CD14-positive monocyte (primary cell): Measurements from ENCODE around the gene EEF2KMT. TPM values are rescaled to one million over a fixed set of nuclear protein-coding genes. Genes with fewer than 3 reads are reported as not detected.
A peak's percentile ranks its signal among the peaks of the same experiment; 100 is the strongest.

Experiments
- DNase-seq, 3 donors: peaks; one replicate each; pipeline ENCODE4 v3.0.0-alpha.2; 2011 to 2022
- H2AFZ ChIP-seq: 2 replicates; pipeline ENCODE4 v1.6.0; 2012; ENCODE audit warnings: mild to moderate bottlenecking, low read depth, low read length, inconsistent platforms; ENCODE audit not compliant: insufficient read depth, poor library complexity, severe bottlenecking
- H3K27ac ChIP-seq, 2 donors: 1 replicate in 1 of 2; 2 replicates in 1 of 2; pipeline ENCODE4 v1.5.1; 2012 to 2013; ENCODE audit warnings: low read length in 2 of 2, control low read depth in 1 of 2, inconsistent platforms in 1 of 2, low read depth in 1 of 2, mild to moderate bottlenecking in 1 of 2
- H3K27me3 ChIP-seq, 2 donors: one replicate each; pipeline versions ENCODE4 v1.6.0 to v1.6.1; 2011 to 2013; ENCODE audit warnings: low read length in 2 of 2; ENCODE audit not compliant: control insufficient read depth in 2 of 2, insufficient read depth in 2 of 2
- H3K36me3 ChIP-seq, 2 donors: replicated peaks in 1 of 2; 1 replicate in 1 of 2; 2 replicates in 1 of 2; pipeline versions ENCODE4 v1.5.1 to v1.6.1; 2012 to 2013; ENCODE audit warnings: low read length in 2 of 2, control low read depth in 1 of 2, inconsistent platforms in 1 of 2, mild to moderate bottlenecking in 1 of 2; ENCODE audit not compliant: insufficient read depth in 2 of 2, control insufficient read depth in 1 of 2
- H3K4me1 ChIP-seq, 2 donors: 1 replicate in 1 of 2; 2 replicates in 1 of 2; pipeline versions ENCODE4 v1.5.1 to v1.6.1; 2012 to 2013; ENCODE audit warnings: low read length in 2 of 2, control low read depth in 1 of 2, inconsistent platforms in 1 of 2, mild to moderate bottlenecking in 1 of 2, moderate library complexity in 1 of 2; ENCODE audit not compliant: insufficient read depth in 2 of 2, control insufficient read depth in 1 of 2
- H3K4me2 ChIP-seq: replicated peaks from 2 replicates; pipeline ENCODE3; 2012; ENCODE audit warnings: low read length, moderate library complexity, mild to moderate bottlenecking; ENCODE audit not compliant: poor library complexity, severe bottlenecking; ENCODE audit errors: extremely low read depth
- H3K4me3 ChIP-seq, 3 experiments: fragments of 200-600 bp in 1 of 3; sonication (generic) in 1 of 3; replicated peaks in 1 of 3; 1 replicate in 2 of 3; 2 replicates in 1 of 3; pipeline ENCODE4 v1.5.1; 2011 to 2013; ENCODE audit warnings: low read length in 3 of 3, mild to moderate bottlenecking in 3 of 3, control low read depth in 2 of 3, low read depth in 2 of 3, inconsistent platforms in 1 of 3, moderate library complexity in 1 of 3
- H3K79me2 ChIP-seq: 2 replicates; pipeline ENCODE4 v1.6.0; 2012; ENCODE audit warnings: mild to moderate bottlenecking, control low read depth, inconsistent platforms, low read length, moderate library complexity; ENCODE audit not compliant: insufficient read depth
- H3K9ac ChIP-seq: 2 replicates; pipeline ENCODE4 v1.6.0; 2017; ENCODE audit warnings: low read length, mild to moderate bottlenecking; ENCODE audit not compliant: insufficient read depth, poor library complexity, severe bottlenecking
- H3K9me3 ChIP-seq, 2 donors: replicated peaks in 1 of 2; 1 replicate in 1 of 2; 2 replicates in 1 of 2; pipeline versions ENCODE4 v1.5.1 to v1.6.1; 2012 to 2013; ENCODE audit warnings: low read length in 2 of 2, control low read depth in 1 of 2; ENCODE audit not compliant: control insufficient read depth in 1 of 2, insufficient read depth in 1 of 2
- H4K20me1 ChIP-seq: 2 replicates; pipeline ENCODE4 v1.6.0; 2012; ENCODE audit warnings: mild to moderate bottlenecking, low read length, control low read depth, moderate library complexity; ENCODE audit not compliant: insufficient read depth
- H3K27ac Mint-ChIP-seq, 7 donors: one replicate each; pipeline ENCODE4 v1.8.0; 2020; ENCODE audit warnings: mild to moderate bottlenecking in 7 of 7, mixed read lengths in 7 of 7, moderate library complexity in 6 of 7, inconsistent platforms in 2 of 7
- H3K27me3 Mint-ChIP-seq, 3 donors: one replicate each; pipeline ENCODE4 v1.8.0; 2021 to 2022; ENCODE audit warnings: low read depth in 3 of 3, mild to moderate bottlenecking in 3 of 3, mixed read lengths in 3 of 3, moderate library complexity in 3 of 3, inconsistent platforms in 1 of 3
- H3K36me3 Mint-ChIP-seq, 2 donors: one replicate each; pipeline ENCODE4 v1.8.0; 2020; ENCODE audit warnings: mixed read lengths in 2 of 2, inconsistent platforms in 1 of 2, mild to moderate bottlenecking in 1 of 2
- H3K4me1 Mint-ChIP-seq: one replicate; pipeline ENCODE4 v1.8.0; 2020; ENCODE audit warnings: mild to moderate bottlenecking, mixed read lengths
- H3K4me3 Mint-ChIP-seq, 2 donors: one replicate each; pipeline ENCODE4 v1.8.0; 2020; ENCODE audit warnings: mild to moderate bottlenecking in 2 of 2, mixed read lengths in 2 of 2, moderate library complexity in 1 of 2
- H3K9me3 Mint-ChIP-seq, 7 donors: one replicate each; pipeline ENCODE4 v1.8.0; 2020 to 2022; ENCODE audit warnings: mixed read lengths in 7 of 7, mild to moderate bottlenecking in 6 of 7, moderate library complexity in 6 of 7, inconsistent platforms in 2 of 7
- CTCF ChIP-seq: fragments of 200-600 bp; IDR thresholded peaks from one replicate; pipeline ENCODE4 v1.8.0; 2022; ENCODE audit warnings: antibody characterized with exemption, mild to moderate bottlenecking
- WGBS: methylation state at CpG from one replicate; pipeline ENCODE4 v1.1.5; 2013; ENCODE audit warnings: missing lambda C conversion rate; ENCODE audit not compliant: insufficient coverage; 5-methylcytosine and 5-hydroxymethylcytosine counted together
- intact Hi-C, 2 donors: fragments of 100-400 bp; cut with micrococcal nuclease; formaldehyde crosslinking; loops; one replicate each; pipeline versions ENCODE4 v1.15.0 to v1.15.1; 2023
- polyA plus RNA-seq, 3 donors: library from polyadenylated mRNA; depleted of rRNA in 1 of 3; unstranded in 2 of 3; stranded (reverse) in 1 of 3; fragments of 300-500 nt in 2 of 3; fragments of >200 nt in 1 of 3; fragmentation: Illumina TruSeq in 2 of 3; gene quantifications; 1 replicate in 2 of 3; 2 replicates in 1 of 3; pipeline ENCODE4 v1.2.3, GENCODE V29; 2012 to 2021

EEF2KMT gene
- polyA plus RNA-seq, 3 donors, result 4.6 to 6.8 (median 5.5) TPM

- WGBS, result 100% methylated on average over 1 of the region's 2 CpGs
- Mint-ChIP-seq H3K36me3 (peaks cover 33 to 38% of the 10 kb centered on the region in 2 donors), H3K9me3 (peaks cover 0 to 3% (median 0%) of the 10 kb centered on the region in 7 donors), H3K4me3 (no peak overlapping the region), H3K27ac (no peak overlapping the region), H3K4me1 (peaks cover 19% of the 10 kb centered on the region), H3K27me3 (peaks cover 0 to 4% (median 0%) of the 10 kb centered on the region in 3 donors)
- TF ChIP-seq CTCF, result no peak
- H3K36me3 ChIP-seq, result peaks cover 27 to 35% of the 10 kb centered on the region in 2 donors
- H3K4me1 ChIP-seq, result peaks cover 16 to 20% of the 10 kb centered on the region in 2 donors
- no peaks in the 10 kb centered on the region for H3K9me3 ChIP-seq
- H3K79me2 ChIP-seq, result peaks cover 9% of the 10 kb centered on the region
- no peaks in the 10 kb centered on the region for H3K27me3 ChIP-seq
- H3K4me2 ChIP-seq, result no peak overlapping the region
- no peak overlapping the region for H2AFZ ChIP-seq
- no peak overlapping the region for H3K9ac ChIP-seq
- no peak overlapping the region for H3K27ac ChIP-seq
- intact Hi-C loops, result no loop called here
- DNase-seq, result no peak
- H3K4me3 ChIP-seq, result no peak overlapping the region
- H4K20me1 ChIP-seq, result no peaks in the 10 kb centered on the region
These were observed 24.3 kb downstream of the EEF2KMT start for GRCh38 chr16:5073279-5073629.

- Histone ChIP-seq H3K36me3 (peaks cover 22 to 33% of the 10 kb centered on the region in 2 donors), H4K20me1 (no peaks in the 10 kb centered on the region), H3K4me2 (peak overlapping the region; percentile 76), H3K9ac (peak overlapping the region; percentile 78), H2AFZ (peak overlapping the region; percentile 92), H3K27ac (peak overlapping the region; percentile 71 to 91), H3K79me2 (peaks cover 9% of the 10 kb centered on the region), H3K9me3 (no peaks in the 10 kb centered on the region), H3K27me3 (no peaks in the 10 kb centered on the region), H3K4me1 (peaks cover 16 to 20% of the 10 kb centered on the region in 2 donors), H3K4me3 (peak overlapping the region; percentile 57 to 83 (median 67))
- DNase-seq, result no peak
- intact Hi-C loops, result no loop called here
- Mint-ChIP-seq H3K9me3 (peaks cover 0 to 3% (median 0%) of the 10 kb centered on the region in 7 donors), H3K27me3 (peaks cover 0 to 4% (median 0%) of the 10 kb centered on the region in 3 donors), H3K27ac (peak overlapping the region; percentile 90 to 96 (median 93)), H3K4me3 (peak overlapping the region; percentile 98 to 99), H3K4me1 (peaks cover 19% of the 10 kb centered on the region), H3K36me3 (peaks cover 27 to 31% of the 10 kb centered on the region in 2 donors)
- WGBS, result 67% methylated on average over 6 of the region's 12 CpGs
- no peak for TF ChIP-seq CTCF
These were observed 25.0 kb downstream of the EEF2KMT start for GRCh38 chr16:5072334-5073278.
